GM19463 (cell line): ENCODE data around the gene KRTAP4-7.
"Not testable (repeated sequence)": the region's sequence is repeated elsewhere in the genome, so short reads cannot be mapped to it uniquely, and the experiment has no call there.

ENCODE experiments used
- ATAC-seq: cut with Tn5 transposase; IDR thresholded peaks from one replicate; pipeline ENCODE4 v1.9.1; 2021; ENCODE audit warnings: mild to moderate bottlenecking, moderate library complexity; ENCODE audit not compliant: unreplicated experiment

Gene KRTAP4-7

GRCh38 chr17:41065016-41065689, 18.8 kb upstream of the KRTAP4-7 start:
- ATAC-seq = not testable (repeated sequence)

DNA sequence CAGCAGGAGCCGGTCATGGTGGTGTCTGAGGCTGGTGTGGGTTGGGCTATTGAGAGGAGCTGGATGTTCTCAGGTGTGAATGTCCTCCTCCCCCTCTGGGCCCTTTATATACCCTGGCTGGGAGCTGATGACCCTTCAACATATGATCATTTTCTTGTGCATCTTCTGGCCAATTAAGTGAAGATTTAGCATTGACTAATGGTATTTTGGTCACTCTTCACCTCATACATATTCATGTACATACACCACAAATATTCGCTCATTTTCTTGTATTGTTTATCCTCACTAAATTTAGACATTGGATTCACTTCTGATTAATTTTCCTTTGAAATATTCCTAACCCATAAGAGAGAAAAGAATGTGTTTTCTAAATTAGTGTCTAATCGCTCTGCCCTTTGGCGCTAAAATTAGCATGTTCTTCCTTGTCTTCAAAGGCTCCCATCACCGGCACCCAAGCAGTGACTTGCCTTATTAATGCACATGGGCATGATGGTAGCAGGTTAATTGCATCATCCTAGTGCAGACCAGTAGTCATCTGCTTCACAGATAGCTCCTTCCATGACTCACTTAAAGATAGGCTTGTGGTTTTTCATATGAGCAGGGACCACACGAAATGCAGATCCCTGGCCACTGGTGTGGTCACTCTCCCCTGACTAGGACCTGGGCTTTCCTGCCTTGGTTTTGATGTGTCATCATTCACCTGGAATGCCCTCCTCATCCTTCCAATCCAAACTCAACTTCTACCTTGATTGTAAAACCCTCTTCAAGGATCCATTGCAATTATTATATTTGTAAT, 17.9 kb upstream of the KRTAP4-7 start, which contains the start of gene KRTAP2-4:
TSS of gene KRTAP2-4 (minus strand) at position 51 of the 796 bp plus-strand sequence. CDS start at position 17, 34 bp downstream.
- no peak for ATAC-seq

GRCh38 chr17:41067281-41067680, 16.7 kb upstream of the KRTAP4-7 start:
- ATAC-seq = no peak

GRCh38 chr17:41069031-41069430, 14.9 kb upstream of the KRTAP4-7 start:
- no peak for ATAC-seq

DNA sequence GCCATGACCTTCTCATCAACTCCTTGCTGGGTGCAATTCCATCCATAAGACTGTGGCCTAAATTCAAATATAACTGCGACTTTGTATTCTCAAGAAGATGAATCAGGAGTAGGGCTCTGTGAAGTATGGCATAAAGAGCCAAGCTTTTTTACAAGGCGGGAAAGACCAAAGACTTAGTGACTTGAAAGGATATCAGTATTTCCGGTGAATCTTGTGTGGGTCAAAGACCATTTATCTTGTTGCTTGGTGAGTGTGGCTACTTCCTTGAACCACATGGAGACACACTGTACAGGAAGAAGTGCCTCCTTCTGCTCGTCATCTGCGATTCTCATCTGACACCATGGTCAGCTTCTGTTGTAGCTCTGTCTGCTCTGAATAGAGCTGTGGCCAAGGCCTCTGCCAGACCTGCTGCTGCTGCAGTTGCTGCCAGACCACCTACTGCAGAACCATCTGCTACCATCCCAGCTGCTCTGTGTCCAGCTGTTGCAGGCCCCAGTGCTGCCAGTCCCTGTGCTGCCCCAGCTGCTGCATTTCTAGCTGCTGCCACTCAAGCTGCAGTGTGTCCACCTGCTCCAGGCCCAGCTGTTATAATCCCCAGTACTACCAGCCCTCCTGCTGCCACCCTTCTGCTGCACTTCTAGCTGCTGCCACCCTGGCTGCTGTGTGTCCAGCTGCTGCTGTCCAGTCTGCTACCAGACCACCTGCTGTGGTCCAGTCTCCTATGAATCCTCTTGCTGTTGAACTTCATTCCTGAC, 12.2 kb upstream of the KRTAP4-7 start:
- ATAC-seq = no peak

GRCh38 chr17:41073676-41074075, 10.3 kb upstream of the KRTAP4-7 start:
- ATAC-seq = no peak

DNA sequence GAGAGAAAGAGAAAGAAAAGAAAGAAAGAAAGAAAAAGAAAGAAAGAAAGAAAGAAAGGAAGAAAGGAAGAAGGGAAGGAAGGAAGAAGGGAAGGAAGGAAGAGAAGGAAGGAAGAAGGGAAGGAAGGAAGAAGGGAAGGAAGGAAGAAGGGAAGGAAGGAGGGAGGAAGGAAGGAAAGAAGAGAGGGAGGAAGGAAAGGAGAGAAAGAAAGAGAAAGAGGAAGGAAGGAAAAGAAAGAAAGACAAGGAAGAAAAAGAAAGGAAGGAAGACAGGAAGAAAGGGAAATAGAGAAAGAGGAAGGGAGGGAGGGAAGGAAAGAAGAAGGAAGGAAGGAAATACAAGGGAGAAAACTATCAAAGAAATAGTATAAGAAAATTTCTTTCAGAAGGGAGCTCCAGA, 7.2 kb upstream of the KRTAP4-7 start:
- no peak for ATAC-seq

DNA sequence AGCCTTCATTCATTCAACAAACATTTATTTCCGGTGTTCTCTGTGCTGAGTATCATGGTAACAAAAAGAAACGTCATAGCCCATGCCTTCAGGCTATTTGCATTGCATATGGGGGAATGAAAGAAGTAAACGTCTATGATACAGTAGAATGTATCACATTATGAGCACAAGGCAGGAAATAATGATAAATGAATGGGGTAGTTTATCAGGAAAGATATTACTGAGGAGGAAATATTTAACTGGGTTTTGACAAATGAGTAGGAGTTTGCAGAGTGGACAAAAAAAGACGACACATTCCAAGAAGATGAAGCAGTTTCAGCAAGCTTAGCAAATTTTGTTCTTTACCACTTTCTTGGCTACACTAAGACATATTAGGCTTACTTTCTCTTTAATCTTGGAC, 1.3 kb upstream of the KRTAP4-7 start:
- ATAC-seq = no peak

DNA sequence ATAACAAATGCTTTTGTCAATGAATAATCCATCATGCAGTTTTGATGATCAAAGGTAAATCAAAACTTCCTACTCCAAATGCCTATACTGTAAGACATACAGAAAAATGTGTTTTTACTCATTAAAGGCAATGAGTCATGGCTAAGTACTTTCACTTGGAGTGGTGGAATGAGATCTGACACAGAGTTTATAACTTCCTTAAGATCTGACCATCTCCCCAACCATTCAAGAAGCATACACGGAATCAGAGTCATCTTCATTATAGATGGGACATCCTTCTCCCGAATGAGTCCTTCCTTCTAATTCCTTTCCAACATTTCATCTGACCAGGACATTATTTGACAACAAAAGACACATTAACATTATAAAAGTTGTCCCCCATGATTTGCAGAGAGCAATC, 523 bp upstream of the KRTAP4-7 start:
- ATAC-seq = not testable (repeated sequence)

DNA sequence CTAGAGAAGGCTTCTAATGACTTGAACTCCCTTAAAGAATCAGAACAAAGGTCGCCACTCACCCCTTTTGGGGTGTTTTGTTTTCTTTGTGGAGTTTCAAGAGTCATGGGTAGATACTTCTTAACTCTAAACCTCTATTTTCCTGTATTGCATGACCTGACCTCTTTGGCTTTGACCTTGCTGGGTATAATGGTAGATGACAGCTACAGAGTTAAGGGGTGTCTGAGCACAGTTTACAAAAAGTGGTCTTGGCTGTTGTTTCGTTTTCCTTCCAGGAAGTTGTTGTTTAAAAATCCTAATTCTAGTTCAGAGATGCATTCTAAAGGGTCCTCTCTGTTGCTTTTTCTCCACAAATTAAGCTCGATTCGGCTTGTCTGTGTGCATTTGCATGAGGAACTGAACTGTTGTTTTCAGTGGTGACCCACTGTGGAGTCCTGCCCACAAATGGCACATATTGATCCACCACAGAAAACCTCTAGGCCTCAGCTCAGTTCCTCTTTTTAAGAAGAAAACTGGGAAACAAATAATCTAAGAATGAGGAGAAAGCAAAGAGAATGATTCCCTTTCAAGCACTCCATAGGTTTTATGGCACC, 4.9 kb downstream of the KRTAP4-7 start:
- not testable (repeated sequence) for ATAC-seq

DNA sequence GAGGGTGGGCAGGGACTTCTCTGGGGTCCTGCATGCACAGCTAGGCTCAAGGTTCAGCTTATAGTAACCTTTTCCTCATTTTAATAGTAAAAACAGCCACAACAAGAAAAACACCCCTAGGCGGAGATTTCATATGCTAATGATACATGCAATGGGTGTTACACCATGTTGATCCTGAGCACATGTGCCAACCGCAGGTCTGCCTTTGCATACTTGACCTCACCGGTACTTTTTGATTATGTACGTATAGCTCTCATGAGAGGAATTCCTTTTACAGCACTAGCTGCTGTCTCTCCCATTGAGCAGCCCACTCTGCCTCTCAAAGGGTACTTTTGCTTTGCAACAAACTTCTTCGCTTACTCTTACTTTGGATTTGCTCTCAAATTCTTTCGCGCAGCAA, 12.1 kb downstream of the KRTAP4-7 start:
- no peak for ATAC-seq

DNA sequence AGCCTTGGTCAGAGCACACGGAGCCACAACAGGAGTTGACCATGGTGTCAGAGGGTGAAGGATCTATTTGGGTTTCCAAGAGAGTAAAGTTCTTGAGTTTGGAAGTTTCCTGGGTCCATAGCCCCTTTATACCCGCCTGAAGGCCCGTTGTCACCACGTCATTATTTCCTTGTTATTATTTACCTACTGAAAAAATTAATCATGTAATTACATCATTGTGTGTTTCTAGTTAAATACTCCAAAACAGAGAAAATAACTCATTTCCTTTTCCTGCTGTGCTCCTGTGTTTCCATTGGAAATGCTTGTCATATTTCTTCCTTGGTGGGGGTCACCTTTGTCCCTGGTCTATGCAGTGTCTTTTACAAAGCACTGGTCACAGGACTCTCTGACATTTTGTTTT, 14.1 kb downstream of the KRTAP4-7 start, which contains the start of gene KRTAP4-8:
TSS of gene KRTAP4-8 (minus strand) at position 101 of the 400 bp plus-strand sequence. CDS start at position 43, 58 bp downstream.
- ATAC-seq = no peak

DNA sequence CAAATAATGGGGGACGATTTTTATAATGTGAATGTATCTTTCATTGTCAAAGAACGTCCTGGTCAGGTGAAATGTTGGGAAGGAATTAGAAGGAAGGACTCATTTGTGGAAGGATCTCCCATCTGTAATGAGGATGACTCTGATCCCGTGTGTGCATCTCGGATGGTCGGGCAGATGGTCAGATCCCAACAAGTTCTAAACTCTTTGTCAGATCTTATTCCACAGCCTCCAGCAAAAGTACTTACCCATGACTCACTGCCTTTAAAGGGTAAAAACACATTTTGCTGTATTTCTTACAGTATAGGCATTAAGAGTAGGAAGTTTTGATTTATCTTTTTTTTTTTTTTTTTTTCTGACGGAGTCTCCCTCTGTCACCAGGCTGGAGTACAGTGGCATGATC, 14.5 kb downstream of the KRTAP4-7 start:
- ATAC-seq = no peak

- not testable (repeated sequence) for ATAC-seq
These were observed 15.9 kb downstream of the KRTAP4-7 start for GRCh38 chr17:41099682-41100480.

- no peak for ATAC-seq
These were observed 17.8 kb downstream of the KRTAP4-7 start, which contains the start of gene KRTAP4-16 for GRCh38 chr17:41101586-41102259. Gene KRTAP4-16 (minus strand): TSS chr17:41102209. CDS start chr17:41102209, 0 bp downstream.

DNA sequence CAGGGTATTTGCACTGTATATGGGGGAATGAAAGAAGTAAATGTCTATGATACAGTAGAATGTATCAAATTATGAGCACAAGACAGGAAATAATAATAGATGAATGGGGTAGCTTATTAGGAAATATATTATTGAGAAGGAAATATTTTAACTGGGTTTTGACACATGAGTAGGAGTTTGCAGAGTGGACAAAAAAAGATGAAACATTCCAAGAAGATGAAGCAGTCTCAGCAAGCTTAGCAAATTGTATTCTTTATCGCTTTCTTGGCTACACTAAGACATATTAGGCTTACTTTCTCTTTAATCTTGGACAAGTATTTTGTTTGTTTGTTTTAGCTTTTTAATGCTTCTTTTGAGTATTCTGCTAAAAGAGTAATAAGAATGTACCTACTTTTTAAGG, 19.9 kb downstream of the KRTAP4-7 start:
- ATAC-seq = no peak

GRCh38 chr17:41104386-41105038, 20.6 kb downstream of the KRTAP4-7 start:
- not testable (repeated sequence) for ATAC-seq

DNA sequence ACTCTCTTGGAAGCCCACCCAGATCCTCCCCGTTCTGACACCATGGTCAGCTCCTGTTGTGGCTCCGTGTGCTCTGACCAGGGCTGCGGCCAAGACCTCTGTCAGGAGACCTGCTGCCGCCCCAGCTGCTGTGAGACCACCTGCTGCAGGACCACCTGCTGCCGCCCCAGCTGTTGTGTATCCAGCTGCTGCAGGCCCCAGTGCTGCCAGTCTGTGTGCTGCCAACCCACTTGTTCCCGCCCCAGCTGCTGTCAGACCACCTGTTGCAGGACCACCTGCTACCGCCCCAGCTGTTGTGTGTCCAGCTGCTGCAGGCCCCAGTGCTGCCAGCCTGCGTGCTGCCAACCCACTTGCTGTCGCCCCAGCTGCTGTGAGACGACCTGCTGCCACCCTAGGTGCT, 21.4 kb downstream of the KRTAP4-7 start, which contains the start of gene KRTAP4-9:
TSS of gene KRTAP4-9 (plus strand) at position 43 of the 400 bp plus-strand sequence. CDS start at position 43, 0 bp downstream.
- ATAC-seq = not testable (repeated sequence)
